Esophagus muscularis mucosa (tissue), 3 donors: Measurements from ENCODE around the gene OXCT1.

Source experiments
- CTCF ChIP-seq, 3 experiments: fragments of 200-600 bp in 2 of 3; fragments of 450-650 bp in 1 of 3; sonication (generic) in 2 of 3; IDR thresholded peaks; one replicate each; pipeline ENCODE4 v1.5.1; 2017 to 2019; ENCODE audit warnings: antibody characterized with exemption in 3 of 3, mild to moderate bottlenecking in 2 of 3, moderate library complexity in 1 of 3
- POLR2AphosphoS5 ChIP-seq, 2 donors: sonication (generic); formaldehyde crosslinking; IDR thresholded peaks; one replicate each; pipeline ENCODE4 v1.6.1; 2017; ENCODE audit warnings: antibody characterized with exemption in 2 of 2

DNA sequence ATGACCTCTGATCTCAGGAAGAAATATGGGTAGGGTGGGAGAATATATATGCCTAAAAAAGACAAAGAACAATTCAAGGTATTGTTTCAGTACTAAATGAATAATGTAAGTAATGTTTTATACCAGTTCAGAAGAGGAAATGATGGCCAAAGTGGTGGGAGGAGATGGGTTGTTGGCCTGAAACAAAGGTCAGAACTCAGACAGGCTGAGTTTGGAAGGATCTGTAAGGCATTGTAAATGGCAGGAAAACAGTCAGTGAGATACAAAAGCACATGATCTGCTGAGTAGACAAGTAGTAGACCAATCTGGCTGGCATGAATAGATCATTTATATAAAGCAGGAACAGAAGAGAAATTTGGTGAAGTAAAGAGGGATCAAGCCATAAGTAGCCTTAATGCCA, 184.0 kb downstream of the OXCT1 start:
- TF ChIP-seq CTCF (IDR thresholded peaks at IDR 0.05) (no peak), POLR2AphosphoS5 (IDR thresholded peaks at IDR 0.05) (no peak)
